Effector memory CD4-positive, alpha-beta T cell (primary cell): ENCODE data around the gene SYPL1.

Source experiments
- DNase-seq, 3 donors: peaks; one replicate each; pipeline ENCODE4 v3.0.0-alpha.2; 2020
- H3K27ac ChIP-seq: 2 replicates; pipeline ENCODE4 v1.7.0; 2013; ENCODE audit warnings: mild to moderate bottlenecking, low read length, moderate library complexity; ENCODE audit not compliant: insufficient read depth, poor library complexity, severe bottlenecking
- H3K27me3 ChIP-seq: replicated peaks from 2 replicates; pipeline ENCODE4 v1.7.0; 2013; ENCODE audit warnings: mild to moderate bottlenecking, low read length; ENCODE audit not compliant: insufficient read depth, control insufficient read depth, poor library complexity, severe bottlenecking
- H3K36me3 ChIP-seq: 2 replicates; pipeline ENCODE4 v1.7.0; 2013; ENCODE audit warnings: mild to moderate bottlenecking, low read length, moderate library complexity; ENCODE audit not compliant: control insufficient read depth, insufficient read depth
- H3K4me1 ChIP-seq: 2 replicates; pipeline ENCODE4 v1.7.0; 2013; ENCODE audit warnings: low read length, mild to moderate bottlenecking; ENCODE audit not compliant: control insufficient read depth, insufficient read depth, poor library complexity, severe bottlenecking
- H3K4me3 ChIP-seq: 2 replicates; pipeline ENCODE4 v1.7.0; 2013; ENCODE audit warnings: low read length, low read depth, mild to moderate bottlenecking; ENCODE audit not compliant: insufficient read depth, poor library complexity, severe bottlenecking
- H3K9me3 ChIP-seq: 2 replicates; pipeline ENCODE4 v1.7.0; 2013; ENCODE audit warnings: mild to moderate bottlenecking, low read length, moderate library complexity; ENCODE audit not compliant: control insufficient read depth

SYPL1 gene

GRCh38 chr7:106054971-106055532 is 57.1 kb downstream of the SYPL1 start:
- Histone ChIP-seq H3K4me3 (no peak overlapping the region), H3K36me3 (no peaks in the 10 kb centered on the region), H3K9me3 (no peaks in the 10 kb centered on the region), H3K27me3 (no peaks in the 10 kb centered on the region), H3K27ac (no peak overlapping the region), H3K4me1 (no peaks in the 10 kb centered on the region)
- DNase-seq: no peak

- no peak overlapping the region for H3K27ac ChIP-seq
- no peaks in the 10 kb centered on the region for H3K36me3 ChIP-seq
- H3K27me3 ChIP-seq: no peaks in the 10 kb centered on the region
- H3K4me3 ChIP-seq: no peak overlapping the region
- no peak for DNase-seq
- H3K9me3 ChIP-seq: no peaks in the 10 kb centered on the region
- H3K4me1 ChIP-seq: no peaks in the 10 kb centered on the region
These were observed 57.8 kb downstream of the SYPL1 start for GRCh38 chr7:106054156-106054910.

- no peaks in the 10 kb centered on the region for H3K9me3 ChIP-seq
These were observed 59.0 kb downstream of the SYPL1 start for GRCh38 chr7:106053109-106053508.

GRCh38 chr7:106052681-106053080 is 59.4 kb downstream of the SYPL1 start:
- H3K4me1 ChIP-seq: no peaks in the 10 kb centered on the region
- H3K27me3 ChIP-seq: no peaks in the 10 kb centered on the region
- no peak for DNase-seq

More at GRCh38 chr7:106053109-106053508, 59.0 kb downstream of the SYPL1 start:
- Histone ChIP-seq H3K4me3 (no peak overlapping the region), H3K27me3 (no peaks in the 10 kb centered on the region), H3K36me3 (no peaks in the 10 kb centered on the region), H3K27ac (no peak overlapping the region), H3K4me1 (no peaks in the 10 kb centered on the region)
- no peak for DNase-seq

GRCh38 chr7:106050746-106051117 is 61.4 kb downstream of the SYPL1 start:
- no peak for DNase-seq
- H3K27me3 ChIP-seq: no peaks in the 10 kb centered on the region
- H3K4me1 ChIP-seq: no peaks in the 10 kb centered on the region
- no peak overlapping the region for H3K4me3 ChIP-seq
- H3K27ac ChIP-seq: no peak overlapping the region
- no peaks in the 10 kb centered on the region for H3K36me3 ChIP-seq
- H3K9me3 ChIP-seq: no peaks in the 10 kb centered on the region

More at GRCh38 chr7:106052681-106053080, 59.4 kb downstream of the SYPL1 start:
- no peaks in the 10 kb centered on the region for H3K36me3 ChIP-seq
- H3K4me3 ChIP-seq: no peak overlapping the region
- H3K27ac ChIP-seq: no peak overlapping the region
- no peaks in the 10 kb centered on the region for H3K9me3 ChIP-seq

- no peaks in the 10 kb centered on the region for H3K9me3 ChIP-seq
- H3K27ac ChIP-seq: no peak overlapping the region
- H3K27me3 ChIP-seq: no peaks in the 10 kb centered on the region
- H3K4me1 ChIP-seq: no peaks in the 10 kb centered on the region
- no peak overlapping the region for H3K4me3 ChIP-seq
- H3K36me3 ChIP-seq: no peaks in the 10 kb centered on the region
- no peak for DNase-seq
These were observed 61.9 kb downstream of the SYPL1 start for GRCh38 chr7:106050002-106050745.

GRCh38 chr7:106049139-106049752 is 62.9 kb downstream of the SYPL1 start:
- no peaks in the 10 kb centered on the region for H3K9me3 ChIP-seq
- H3K27me3 ChIP-seq: no peaks in the 10 kb centered on the region

GRCh38 chr7:106048706-106049020 is 63.4 kb downstream of the SYPL1 start:
- DNase-seq: no peak
- Histone ChIP-seq H3K9me3 (no peaks in the 10 kb centered on the region), H3K36me3 (no peaks in the 10 kb centered on the region), H3K27ac (no peak overlapping the region), H3K27me3 (no peaks in the 10 kb centered on the region), H3K4me3 (no peak overlapping the region), H3K4me1 (no peaks in the 10 kb centered on the region)

More at GRCh38 chr7:106049139-106049752, 62.9 kb downstream of the SYPL1 start:
- Histone ChIP-seq H3K4me1 (no peaks in the 10 kb centered on the region), H3K27ac (no peak overlapping the region), H3K4me3 (no peak overlapping the region), H3K36me3 (no peaks in the 10 kb centered on the region)
- no peak for DNase-seq

- H3K9me3 ChIP-seq: no peaks in the 10 kb centered on the region
- H3K4me3 ChIP-seq: no peak overlapping the region
- H3K36me3 ChIP-seq: no peaks in the 10 kb centered on the region
- H3K27me3 ChIP-seq: no peaks in the 10 kb centered on the region
- H3K27ac ChIP-seq: no peak overlapping the region
- DNase-seq: no peak
- H3K4me1 ChIP-seq: no peaks in the 10 kb centered on the region
These were observed 64.0 kb downstream of the SYPL1 start for GRCh38 chr7:106047818-106048705.
